GM12873 (cell line): ENCODE results near the gene CLDN4.

Source experiments
- TF ChIP-seq, protein P1 (sequence below): IDR thresholded peaks from 2 replicates; pipeline ENCODE4 v1.5.1; 2012; ENCODE audit warnings: low read depth, mild to moderate bottlenecking, moderate library complexity, low read length, control low read depth; ENCODE audit not compliant: insufficient read depth; ENCODE audit errors: missing control alignments

The CLDN4 gene

DNA sequence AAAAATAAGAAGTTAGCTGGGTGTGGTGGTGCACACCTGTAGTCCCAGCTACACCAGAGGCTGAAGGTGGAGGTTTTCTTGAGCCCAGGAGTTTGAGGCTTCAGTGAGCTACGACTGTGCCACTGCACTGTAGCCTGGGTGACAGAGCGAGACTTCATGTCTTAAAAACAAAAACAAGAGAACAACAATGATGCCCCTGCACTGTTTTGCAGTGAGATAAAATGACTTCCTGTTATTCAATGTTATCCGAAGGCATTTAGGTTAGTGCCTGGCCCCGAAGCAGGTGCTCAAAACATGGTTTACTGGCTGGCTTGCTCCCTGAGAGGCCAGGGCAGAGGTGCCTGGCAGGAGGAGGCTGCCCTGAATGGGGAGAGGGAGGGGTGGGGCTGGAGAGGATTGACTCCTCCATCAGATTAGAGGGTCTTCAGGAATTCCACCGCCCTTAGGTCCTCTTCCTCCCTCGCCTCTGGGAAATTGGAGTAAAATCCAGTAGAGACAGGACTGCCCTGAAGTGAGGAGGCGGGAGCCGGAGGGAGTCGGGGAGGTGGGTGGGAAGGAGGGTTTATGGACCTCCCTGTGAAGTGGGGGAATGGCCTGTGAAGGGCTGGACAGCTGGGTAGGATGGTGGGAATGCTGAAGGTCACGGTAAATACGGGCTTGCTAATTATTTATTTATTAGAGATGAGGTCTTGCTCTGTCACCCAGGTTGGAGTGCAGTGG is 6.8 kb upstream of the CLDN4 start:
- TF ChIP-seq, protein P1, sequence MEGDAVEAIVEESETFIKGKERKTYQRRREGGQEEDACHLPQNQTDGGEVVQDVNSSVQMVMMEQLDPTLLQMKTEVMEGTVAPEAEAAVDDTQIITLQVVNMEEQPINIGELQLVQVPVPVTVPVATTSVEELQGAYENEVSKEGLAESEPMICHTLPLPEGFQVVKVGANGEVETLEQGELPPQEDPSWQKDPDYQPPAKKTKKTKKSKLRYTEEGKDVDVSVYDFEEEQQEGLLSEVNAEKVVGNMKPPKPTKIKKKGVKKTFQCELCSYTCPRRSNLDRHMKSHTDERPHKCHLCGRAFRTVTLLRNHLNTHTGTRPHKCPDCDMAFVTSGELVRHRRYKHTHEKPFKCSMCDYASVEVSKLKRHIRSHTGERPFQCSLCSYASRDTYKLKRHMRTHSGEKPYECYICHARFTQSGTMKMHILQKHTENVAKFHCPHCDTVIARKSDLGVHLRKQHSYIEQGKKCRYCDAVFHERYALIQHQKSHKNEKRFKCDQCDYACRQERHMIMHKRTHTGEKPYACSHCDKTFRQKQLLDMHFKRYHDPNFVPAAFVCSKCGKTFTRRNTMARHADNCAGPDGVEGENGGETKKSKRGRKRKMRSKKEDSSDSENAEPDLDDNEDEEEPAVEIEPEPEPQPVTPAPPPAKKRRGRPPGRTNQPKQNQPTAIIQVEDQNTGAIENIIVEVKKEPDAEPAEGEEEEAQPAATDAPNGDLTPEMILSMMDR, result no peak

DNA sequence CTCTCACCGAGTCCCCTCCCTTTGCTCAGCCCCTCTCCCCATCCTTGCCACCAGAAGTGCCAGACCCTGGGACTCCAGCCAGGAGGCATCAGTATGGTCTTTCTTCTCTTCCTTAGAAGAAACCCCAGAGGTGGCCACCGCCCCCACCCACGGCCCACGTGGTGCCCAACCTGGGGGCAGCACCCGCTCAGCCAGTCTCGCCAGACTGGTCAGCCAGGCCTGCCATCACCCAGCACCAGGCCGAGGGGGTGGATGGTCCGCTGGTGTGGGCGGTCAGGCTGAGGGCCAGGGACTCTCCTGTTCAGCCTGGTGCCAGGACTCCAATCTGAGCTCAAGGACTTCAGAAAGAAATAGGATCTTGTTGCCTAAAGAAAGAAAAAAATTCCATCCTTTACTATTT is 5.8 kb upstream of the CLDN4 start:
- TF ChIP-seq, protein P1, result no peak

DNA sequence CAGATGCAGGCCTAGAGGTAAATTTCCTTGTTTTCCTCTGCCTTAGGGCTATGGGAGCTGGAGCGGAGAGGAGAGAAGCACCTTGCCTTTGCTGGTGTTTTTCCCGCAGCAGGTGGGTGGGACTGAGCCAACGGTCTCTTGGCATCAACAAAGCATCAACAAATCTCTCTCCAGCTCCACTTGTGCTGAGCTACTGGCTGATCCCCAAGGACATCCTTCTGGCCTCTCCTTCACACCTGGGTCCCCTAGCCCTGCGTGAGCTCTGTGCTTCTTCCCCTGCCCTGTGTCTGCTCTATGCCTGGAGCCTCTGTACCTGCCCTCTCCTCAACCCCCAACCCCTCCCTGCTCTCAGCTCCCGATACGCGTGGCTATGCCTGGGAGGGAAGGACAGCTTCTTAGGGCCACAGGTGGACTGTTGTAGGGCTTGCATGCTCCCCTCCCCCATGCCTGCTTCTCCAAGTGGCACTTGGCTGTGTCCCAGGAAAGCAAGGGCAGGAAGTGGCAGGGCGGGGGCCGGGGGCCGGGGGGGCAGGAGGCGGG is 3.2 kb upstream of the CLDN4 start:
- TF ChIP-seq, protein P1, result no peak

DNA sequence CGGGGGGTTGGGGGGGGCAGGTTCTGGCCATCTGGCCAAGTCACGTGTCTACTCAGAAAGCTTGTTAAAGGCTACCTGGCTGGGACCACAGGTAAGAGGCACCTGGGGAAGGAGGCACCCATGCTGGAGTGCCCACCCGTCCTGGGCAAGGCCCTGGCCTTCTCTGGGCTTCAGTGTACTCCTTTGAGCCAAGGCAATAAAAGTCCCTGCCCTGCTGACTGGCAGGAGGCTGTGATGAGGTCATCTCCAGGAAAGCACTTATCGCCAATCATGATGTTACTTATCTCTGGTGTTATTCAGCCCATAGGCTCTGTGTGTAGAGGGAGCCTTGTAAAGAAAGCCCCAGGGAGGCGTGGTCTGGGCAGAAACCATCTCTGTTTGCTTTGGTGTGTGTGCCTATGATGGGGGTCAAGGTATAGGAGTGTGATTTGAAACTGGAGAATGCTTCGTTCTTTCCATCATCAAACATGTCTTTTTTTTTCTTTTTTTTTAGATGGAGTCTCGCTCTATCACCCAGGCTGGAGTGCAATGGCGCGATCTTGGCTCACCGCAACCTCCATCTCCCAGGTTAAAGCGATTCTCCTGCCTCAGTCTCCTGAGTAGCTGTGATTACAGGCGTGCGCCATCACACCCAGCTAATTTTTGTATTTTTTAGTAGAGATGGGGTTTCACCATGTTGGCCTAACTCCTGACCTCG is 2.5 kb upstream of the CLDN4 start:
- TF ChIP-seq, protein P1, result no peak

DNA sequence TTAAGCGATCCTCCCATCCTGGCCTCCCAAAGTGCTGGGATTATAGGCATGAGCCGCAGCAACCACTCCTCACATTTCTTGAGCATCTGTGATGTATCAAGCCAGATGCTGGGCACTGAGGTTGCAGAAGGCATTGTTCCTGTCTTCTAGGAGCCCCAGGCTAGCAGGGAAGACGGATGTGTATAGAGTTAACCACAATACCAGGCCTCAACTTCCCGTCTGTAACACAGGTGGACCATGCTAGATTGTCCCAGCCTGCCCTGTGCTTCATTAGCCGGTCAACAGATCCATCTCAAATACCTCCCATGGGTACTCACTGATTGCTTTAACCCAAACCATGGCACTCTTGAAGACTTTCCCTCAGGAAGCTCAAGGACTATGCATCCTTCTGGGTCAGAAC is 1.8 kb upstream of the CLDN4 start:
- TF ChIP-seq, protein P1, result no peak

DNA sequence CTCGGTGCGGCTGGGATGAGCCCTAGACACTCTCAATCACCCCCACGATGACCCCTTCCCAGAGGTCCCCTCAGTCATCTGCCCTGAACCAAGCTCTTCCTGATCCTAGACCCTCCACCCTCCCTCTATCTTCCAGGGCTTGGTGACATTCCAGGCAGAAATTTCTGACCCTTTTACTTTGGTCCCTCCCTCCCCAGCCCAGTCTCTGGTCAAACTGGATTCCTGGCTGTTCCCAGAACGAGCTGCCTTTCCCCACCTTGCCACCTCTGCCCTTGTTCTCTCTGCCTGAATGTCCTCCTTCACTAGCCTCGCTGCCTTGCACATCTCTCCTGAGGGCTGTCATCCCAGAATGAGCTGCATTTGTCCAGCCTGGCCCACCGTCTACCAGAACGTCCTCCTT is 1.3 kb upstream of the CLDN4 start:
- TF ChIP-seq, protein P1, result no peak

DNA sequence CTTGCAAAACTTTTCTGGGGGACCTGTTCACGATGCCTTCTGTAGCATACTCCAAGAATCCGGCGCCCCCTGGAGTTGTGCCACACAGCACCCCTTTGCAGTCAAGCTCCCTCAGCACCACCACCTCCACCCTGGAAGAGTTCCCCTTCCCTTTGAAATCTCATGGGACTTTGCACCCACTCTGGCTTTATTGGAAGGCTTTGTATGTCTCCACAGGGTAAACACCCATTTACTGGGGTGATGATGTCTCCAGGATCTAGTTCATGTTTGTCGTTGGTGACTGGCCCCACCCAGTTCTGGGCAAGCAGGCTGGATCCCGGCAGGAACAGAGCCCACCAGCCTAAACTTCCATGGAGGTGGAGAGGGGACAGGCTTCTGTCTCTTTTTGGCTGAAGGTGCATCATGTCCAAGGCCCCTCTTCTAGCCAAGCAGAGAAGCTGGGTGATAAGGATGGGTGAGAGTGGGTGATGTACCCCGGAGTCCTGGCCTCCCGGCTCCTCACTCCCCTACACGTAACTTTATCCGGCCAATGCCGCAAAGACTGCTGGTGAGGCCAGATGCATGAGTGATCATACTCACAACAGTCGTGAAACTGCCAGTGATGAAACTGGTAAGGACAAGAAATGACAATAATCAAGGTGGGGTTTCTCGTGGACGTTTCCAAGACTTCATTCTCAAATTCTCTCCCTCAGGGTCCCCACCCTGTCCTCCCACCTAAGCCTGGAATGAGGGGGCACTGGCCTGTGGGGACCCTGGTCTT is 695 bp upstream of the CLDN4 start:
- TF ChIP-seq, protein P1, result no peak
